ENCODE data around the gene GRIP2. TPM values are rescaled to one million over a fixed set of nuclear protein-coding genes. Genes with fewer than 3 reads are reported as not detected.

Gene GRIP2
- total RNA-seq, 6 donors from 2014 or later, result 0.33 to 1.0 (median 0.59) TPM

- Histone ChIP-seq H3K27ac (no peak overlapping the region), H3K4me1 (no peaks in the 10 kb centered on the region), H3K27me3 (no peaks in the 10 kb centered on the region), H3K36me3 (no peaks in the 10 kb centered on the region), H3K9me3 (peaks cover 8 to 18% (median 11%) of the 10 kb centered on the region in 4 donors), H3K4me3 (no peak overlapping the region)
- ATAC-seq (ENCODE audit: low FRiP score in 2 of 2) (no peak), DNase-seq (no peak)
- 88 to 91% methylated on average over 8 to 12 of the region's 12 CpGs for WGBS, 2 donors
- TF ChIP-seq CTCF (IDR thresholded peaks at IDR 0.05), result no peak
- no peak for TF ChIP-seq POLR2A (IDR thresholded peaks at IDR 0.05)
- no peak for TF ChIP-seq EP300 (IDR thresholded peaks at IDR 0.05)
- TF ChIP-seq POLR2AphosphoS5 (IDR thresholded peaks at IDR 0.05), result no peak
Measured at GRCh38 chr3:14503033-14503705, 37.0 kb downstream of the GRIP2 start.

- no peak for TF ChIP-seq CTCF (IDR thresholded peaks at IDR 0.05)
- no peak for TF ChIP-seq POLR2A (IDR thresholded peaks at IDR 0.05)
- no peak for TF ChIP-seq POLR2AphosphoS5 (IDR thresholded peaks at IDR 0.05)
- no peak for TF ChIP-seq EP300 (IDR thresholded peaks at IDR 0.05)
- H3K9me3 ChIP-seq, result peaks cover 8 to 18% (median 11%) of the 10 kb centered on the region in 4 donors
- H3K4me3 ChIP-seq, result no peak overlapping the region
- H3K36me3 ChIP-seq, result no peaks in the 10 kb centered on the region
- H3K4me1 ChIP-seq, result no peaks in the 10 kb centered on the region
- ATAC-seq (ENCODE audit: low FRiP score in 2 of 2) (no peak), DNase-seq (no peak)
- H3K27ac ChIP-seq, result no peak overlapping the region
- no peaks in the 10 kb centered on the region for H3K27me3 ChIP-seq
Measured at GRCh38 chr3:14502472-14502871, 37.7 kb downstream of the GRIP2 start.

GRCh38 chr3:14497321-14497720, 42.8 kb downstream of the GRIP2 start:
- no peaks in the 10 kb centered on the region for H3K36me3 ChIP-seq
- H3K4me1 ChIP-seq, result no peaks in the 10 kb centered on the region
- no peak overlapping the region for H3K4me3 ChIP-seq
- DNase-seq, result no peak
- ATAC-seq (ENCODE audit: low FRiP score in 2 of 2), result no peak
- no peak overlapping the region for H3K27ac ChIP-seq
- no peaks in the 10 kb centered on the region for H3K27me3 ChIP-seq
- H3K9me3 ChIP-seq, result peaks cover 1 to 5% (median 4%) of the 10 kb centered on the region in 4 donors
- TF ChIP-seq EP300 (IDR thresholded peaks at IDR 0.05) (no peak), CTCF (IDR thresholded peaks at IDR 0.05) (no peak), POLR2A (IDR thresholded peaks at IDR 0.05) (no peak), POLR2AphosphoS5 (IDR thresholded peaks at IDR 0.05) (no peak)
- 71 to 74% methylated on average over 10 of the region's 10 CpGs for WGBS, 2 donors

GRCh38 chr3:14496351-14496750, 43.8 kb downstream of the GRIP2 start:
- H3K9me3 ChIP-seq, result no peaks in the 10 kb centered on the region
- 85 to 92% methylated on average over 7 to 9 of the region's 9 CpGs for WGBS, 2 donors
- no peak overlapping the region for H3K4me3 ChIP-seq
- DNase-seq, result no peak
- H3K27me3 ChIP-seq, result no peaks in the 10 kb centered on the region
- ATAC-seq (ENCODE audit: low FRiP score in 2 of 2), result no peak
- no peaks in the 10 kb centered on the region for H3K4me1 ChIP-seq
- TF ChIP-seq CTCF (IDR thresholded peaks at IDR 0.05) (no peak), EP300 (IDR thresholded peaks at IDR 0.05) (no peak), POLR2A (IDR thresholded peaks at IDR 0.05) (no peak), POLR2AphosphoS5 (IDR thresholded peaks at IDR 0.05) (no peak)
- no peak overlapping the region for H3K27ac ChIP-seq
- no peaks in the 10 kb centered on the region for H3K36me3 ChIP-seq

- Histone ChIP-seq H3K27me3 (no peaks in the 10 kb centered on the region), H3K4me1 (no peaks in the 10 kb centered on the region), H3K4me3 (no peak overlapping the region), H3K9me3 (no peaks in the 10 kb centered on the region), H3K27ac (no peak overlapping the region), H3K36me3 (no peaks in the 10 kb centered on the region)
- TF ChIP-seq EP300 (IDR thresholded peaks at IDR 0.05), result no peak
- TF ChIP-seq POLR2A (IDR thresholded peaks at IDR 0.05), result no peak
- TF ChIP-seq CTCF (IDR thresholded peaks at IDR 0.05), result no peak
- no peak for TF ChIP-seq POLR2AphosphoS5 (IDR thresholded peaks at IDR 0.05)
- DNase-seq (no peak), ATAC-seq (ENCODE audit: low FRiP score in 2 of 2) (no peak)
- 89 to 100% methylated on average over 1 to 5 of the region's 5 CpGs for WGBS, 2 donors
Measured at GRCh38 chr3:14494973-14495300, 45.2 kb downstream of the GRIP2 start.
